ENCODE results near the gene CLCA1. TPM values are rescaled to one million over a fixed set of nuclear protein-coding genes. Genes with fewer than 3 reads are reported as not detected.

The CLCA1 gene, protein sequence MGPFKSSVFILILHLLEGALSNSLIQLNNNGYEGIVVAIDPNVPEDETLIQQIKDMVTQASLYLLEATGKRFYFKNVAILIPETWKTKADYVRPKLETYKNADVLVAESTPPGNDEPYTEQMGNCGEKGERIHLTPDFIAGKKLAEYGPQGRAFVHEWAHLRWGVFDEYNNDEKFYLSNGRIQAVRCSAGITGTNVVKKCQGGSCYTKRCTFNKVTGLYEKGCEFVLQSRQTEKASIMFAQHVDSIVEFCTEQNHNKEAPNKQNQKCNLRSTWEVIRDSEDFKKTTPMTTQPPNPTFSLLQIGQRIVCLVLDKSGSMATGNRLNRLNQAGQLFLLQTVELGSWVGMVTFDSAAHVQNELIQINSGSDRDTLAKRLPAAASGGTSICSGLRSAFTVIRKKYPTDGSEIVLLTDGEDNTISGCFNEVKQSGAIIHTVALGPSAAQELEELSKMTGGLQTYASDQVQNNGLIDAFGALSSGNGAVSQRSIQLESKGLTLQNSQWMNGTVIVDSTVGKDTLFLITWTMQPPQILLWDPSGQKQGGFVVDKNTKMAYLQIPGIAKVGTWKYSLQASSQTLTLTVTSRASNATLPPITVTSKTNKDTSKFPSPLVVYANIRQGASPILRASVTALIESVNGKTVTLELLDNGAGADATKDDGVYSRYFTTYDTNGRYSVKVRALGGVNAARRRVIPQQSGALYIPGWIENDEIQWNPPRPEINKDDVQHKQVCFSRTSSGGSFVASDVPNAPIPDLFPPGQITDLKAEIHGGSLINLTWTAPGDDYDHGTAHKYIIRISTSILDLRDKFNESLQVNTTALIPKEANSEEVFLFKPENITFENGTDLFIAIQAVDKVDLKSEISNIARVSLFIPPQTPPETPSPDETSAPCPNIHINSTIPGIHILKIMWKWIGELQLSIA
- total RNA-seq (under 1 TPM in 1 of 4 donors, not detected in 3; 0.83 TPM), polyA plus RNA-seq (100 to 1,000 TPM; 184 to 262 (median 201) TPM)

DNA sequence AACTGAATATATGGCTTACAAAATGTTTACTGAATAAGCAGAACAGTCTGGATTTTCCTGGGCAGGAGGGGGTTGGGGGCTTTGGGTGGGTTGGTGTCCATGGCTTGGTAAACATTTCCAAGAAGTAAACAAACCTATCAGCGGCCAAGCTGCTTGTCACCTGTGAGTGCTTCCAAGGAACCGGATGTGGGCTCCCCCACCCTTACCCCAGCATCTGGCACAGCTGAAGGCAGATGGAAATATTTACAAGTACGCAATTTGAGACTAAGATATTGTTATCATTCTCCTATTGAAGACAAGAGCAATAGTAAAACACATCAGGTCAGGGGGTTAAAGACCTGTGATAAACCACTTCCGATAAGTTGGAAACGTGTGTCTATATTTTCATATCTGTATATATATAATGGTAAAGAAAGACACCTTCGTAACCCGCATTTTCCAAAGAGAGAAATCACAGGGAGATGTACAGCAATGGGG lies at the start of gene CLCA1:
CLCA1 (plus strand) TSS at position 427 of the 477 bp plus-strand sequence; CDS start at position 472, 45 bp downstream.
- Histone ChIP-seq H3K4me1 (no peaks in the 10 kb centered on the region), H3K27ac (no peak within 1 kb of the TSS), H3K36me3 (no peaks in the 10 kb centered on the region), H3K27me3 (no peaks in the 10 kb centered on the region), H3K4me3 (no peak within 1 kb of the TSS), H3K9me3 (no peaks in the 10 kb centered on the region)
- DNase-seq, result no peak
- no peak for TF ChIP-seq POLR2A (IDR thresholded peaks at IDR 0.05)
- no peak for TF ChIP-seq EP300 (IDR thresholded peaks at IDR 0.05)
- no peak for TF ChIP-seq POLR2AphosphoS5 (IDR thresholded peaks at IDR 0.05)
- TF ChIP-seq, protein P1, sequence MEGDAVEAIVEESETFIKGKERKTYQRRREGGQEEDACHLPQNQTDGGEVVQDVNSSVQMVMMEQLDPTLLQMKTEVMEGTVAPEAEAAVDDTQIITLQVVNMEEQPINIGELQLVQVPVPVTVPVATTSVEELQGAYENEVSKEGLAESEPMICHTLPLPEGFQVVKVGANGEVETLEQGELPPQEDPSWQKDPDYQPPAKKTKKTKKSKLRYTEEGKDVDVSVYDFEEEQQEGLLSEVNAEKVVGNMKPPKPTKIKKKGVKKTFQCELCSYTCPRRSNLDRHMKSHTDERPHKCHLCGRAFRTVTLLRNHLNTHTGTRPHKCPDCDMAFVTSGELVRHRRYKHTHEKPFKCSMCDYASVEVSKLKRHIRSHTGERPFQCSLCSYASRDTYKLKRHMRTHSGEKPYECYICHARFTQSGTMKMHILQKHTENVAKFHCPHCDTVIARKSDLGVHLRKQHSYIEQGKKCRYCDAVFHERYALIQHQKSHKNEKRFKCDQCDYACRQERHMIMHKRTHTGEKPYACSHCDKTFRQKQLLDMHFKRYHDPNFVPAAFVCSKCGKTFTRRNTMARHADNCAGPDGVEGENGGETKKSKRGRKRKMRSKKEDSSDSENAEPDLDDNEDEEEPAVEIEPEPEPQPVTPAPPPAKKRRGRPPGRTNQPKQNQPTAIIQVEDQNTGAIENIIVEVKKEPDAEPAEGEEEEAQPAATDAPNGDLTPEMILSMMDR (IDR thresholded peaks at IDR 0.05), result no peak
- 70 to 84% methylated on average over 7 of the region's 7 CpGs for WGBS, 2 donors
- intact Hi-C loops (cut with DNase I), result no loop called here

DNA sequence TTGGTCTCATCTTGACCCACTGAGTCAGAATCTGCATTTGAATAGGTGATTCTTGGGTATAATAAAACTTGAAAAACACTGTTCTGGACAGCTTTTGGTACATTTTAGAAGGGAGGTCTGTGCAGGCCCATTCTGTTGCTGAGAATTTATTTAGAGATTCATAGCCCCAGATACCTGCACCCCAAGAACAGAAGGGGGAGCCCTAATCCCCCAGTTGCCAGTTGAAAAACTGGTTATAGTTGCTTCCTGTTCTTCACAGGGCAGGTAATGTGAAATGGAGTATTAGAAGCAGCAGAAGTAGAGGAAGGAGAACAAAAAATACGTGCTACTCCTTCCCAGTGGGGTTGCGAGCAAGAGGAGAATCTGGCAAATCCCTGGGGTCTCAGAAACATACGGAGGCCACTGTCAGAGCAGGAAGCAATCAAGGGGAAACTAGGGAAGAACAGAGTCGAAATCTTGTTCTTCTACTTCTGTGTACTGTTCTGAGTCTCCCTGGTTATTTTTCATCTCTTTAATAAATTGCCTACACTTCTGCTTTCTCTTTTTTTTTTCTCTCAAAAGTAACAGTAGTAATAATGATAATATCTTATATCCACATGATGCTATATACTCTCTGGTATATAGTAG lies 49.3 kb upstream of the CLCA1 start:
- TF ChIP-seq EP300 (IDR thresholded peaks at IDR 0.05) (no peak), POLR2AphosphoS5 (IDR thresholded peaks at IDR 0.05) (no peak), POLR2A (IDR thresholded peaks at IDR 0.05) (no peak)
- TF ChIP-seq, protein P1 (IDR thresholded peaks at IDR 0.05), result peak in 2 of 4 experiments; percentile 13 to 27
- H3K4me1 ChIP-seq, result no peaks in the 10 kb centered on the region
- DNase-seq, result no peak
- H3K9me3 ChIP-seq, result no peaks in the 10 kb centered on the region
- intact Hi-C loops (cut with DNase I), result no loop called here
- no peak overlapping the region for H3K4me3 ChIP-seq
- no peaks in the 10 kb centered on the region for H3K27me3 ChIP-seq
- H3K36me3 ChIP-seq, result no peaks in the 10 kb centered on the region
- 33 to 48% methylated on average over 4 of the region's 4 CpGs for WGBS, 2 donors
- no peak overlapping the region for H3K27ac ChIP-seq

DNA sequence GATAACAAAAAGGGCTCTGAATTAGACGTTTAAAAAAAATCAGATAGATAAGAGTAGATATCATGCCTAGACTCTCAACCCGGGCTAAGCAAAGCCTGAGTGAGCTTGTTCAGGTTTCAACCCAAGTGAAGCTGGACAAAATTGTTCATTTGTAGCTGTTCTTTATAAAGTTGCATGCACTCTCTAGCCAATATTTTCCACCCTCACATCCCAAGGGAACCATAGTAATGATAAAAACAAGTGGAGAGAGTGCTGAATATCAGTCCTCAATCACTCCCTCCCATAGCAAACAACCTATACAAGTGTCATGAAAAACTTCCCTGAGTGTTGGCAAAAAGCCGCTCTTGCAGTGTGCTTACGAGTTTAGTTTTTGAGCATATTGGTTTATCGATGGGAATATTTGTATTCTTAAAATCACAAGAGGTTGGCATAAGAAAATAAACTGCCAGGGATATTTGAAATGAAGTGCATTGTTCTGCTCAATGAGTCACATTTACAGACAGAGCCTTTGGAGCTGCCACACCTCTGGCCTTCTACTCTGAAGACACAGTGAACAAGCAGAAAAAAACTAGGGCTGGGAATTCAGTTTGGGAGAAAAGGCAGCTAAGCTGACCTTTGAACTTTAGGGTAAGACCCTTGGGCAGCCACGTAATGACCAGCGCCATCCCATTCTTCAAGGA lies 47.0 kb upstream of the CLCA1 start:
- H3K27ac ChIP-seq, result no peak overlapping the region
- no peak for DNase-seq
- no peaks in the 10 kb centered on the region for H3K36me3 ChIP-seq
- H3K4me1 ChIP-seq, result no peaks in the 10 kb centered on the region
- intact Hi-C loops (cut with DNase I), result no loop called here
- 36 to 81% methylated on average over 7 of the region's 7 CpGs for WGBS, 2 donors
- H3K27me3 ChIP-seq, result no peaks in the 10 kb centered on the region
- H3K9me3 ChIP-seq, result no peaks in the 10 kb centered on the region
- H3K4me3 ChIP-seq, result no peak overlapping the region
- TF ChIP-seq POLR2AphosphoS5 (IDR thresholded peaks at IDR 0.05) (no peak), POLR2A (IDR thresholded peaks at IDR 0.05) (no peak), EP300 (IDR thresholded peaks at IDR 0.05) (no peak)

DNA sequence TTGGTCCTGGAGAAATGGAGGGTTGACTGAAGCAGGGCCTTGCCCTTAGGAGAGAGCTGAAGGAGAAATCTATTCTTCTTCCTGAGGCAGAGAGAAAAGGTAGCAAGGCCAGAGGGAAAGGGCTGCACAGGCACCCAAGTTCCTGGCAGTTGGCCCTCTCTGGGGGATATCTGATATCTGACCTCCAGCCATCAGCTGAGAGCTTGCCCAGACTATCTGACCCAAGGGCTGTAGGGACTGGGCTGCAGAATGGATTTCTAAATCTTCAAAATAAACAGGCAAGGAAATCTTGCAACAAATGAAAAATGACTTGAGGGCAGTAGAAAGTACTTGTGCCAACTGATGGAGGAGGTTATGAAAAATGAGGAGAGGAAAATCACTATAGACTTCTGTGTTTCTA lies 45.3 kb upstream of the CLCA1 start:
- Histone ChIP-seq H3K27me3 (no peaks in the 10 kb centered on the region), H3K36me3 (no peaks in the 10 kb centered on the region), H3K4me3 (no peak overlapping the region), H3K4me1 (no peaks in the 10 kb centered on the region), H3K27ac (no peak overlapping the region), H3K9me3 (no peaks in the 10 kb centered on the region)
- intact Hi-C loops (cut with DNase I), result no loop called here
- no peak for DNase-seq
- TF ChIP-seq EP300 (IDR thresholded peaks at IDR 0.05) (no peak), POLR2AphosphoS5 (IDR thresholded peaks at IDR 0.05) (no peak), POLR2A (IDR thresholded peaks at IDR 0.05) (no peak)
- TF ChIP-seq, protein P1 (IDR thresholded peaks at IDR 0.05), result no peak

All from sigmoid colon (tissue), 7 donors.